Activated CD4-positive, alpha-beta T cell treated with anti-CD3 and anti-CD28 coated beads, Interleukin-2, amount 50 U/mL, for 24 hours (primary cell): ENCODE data around the gene DTWD2.
"Not testable (repeated sequence)": the region's sequence is repeated elsewhere in the genome, so short reads cannot be mapped to it uniquely, and the experiment has no call there.

ENCODE experiments used
- DNase-seq, 2 donors: peaks; one replicate each; pipeline ENCODE4 v3.0.0-alpha.2; 2020; ENCODE audit warnings: low read depth in 1 of 2, low spot score in 1 of 2

DTWD2 gene

GRCh38 chr5:118998861-118999260 is 10.5 kb upstream of the DTWD2 start:
- not testable (repeated sequence) for DNase-seq

GRCh38 chr5:118996098-118996497 is 7.8 kb upstream of the DTWD2 start:
- DNase-seq: no peak

GRCh38 chr5:118994595-118994994 is 6.2 kb upstream of the DTWD2 start:
- DNase-seq: no peak

GRCh38 chr5:118993118-118993517 is 4.8 kb upstream of the DTWD2 start:
- not testable (repeated sequence) for DNase-seq

GRCh38 chr5:118992055-118992454 is 3.7 kb upstream of the DTWD2 start:
- DNase-seq: not testable (repeated sequence)

GRCh38 chr5:118990582-118990981 is 2.2 kb upstream of the DTWD2 start:
- DNase-seq: no peak

- DNase-seq: no peak
Measured at GRCh38 chr5:118989816-118990215, 1.5 kb upstream of the DTWD2 start.

GRCh38 chr5:118988866-118989180 is 476 bp upstream of the DTWD2 start:
- no peak for DNase-seq

- DNase-seq: no peak
Measured at GRCh38 chr5:118984602-118985001, 3.7 kb downstream of the DTWD2 start.

- no peak for DNase-seq
Measured at GRCh38 chr5:118981783-118982182, 6.6 kb downstream of the DTWD2 start.

GRCh38 chr5:118980438-118980837 is 7.9 kb downstream of the DTWD2 start:
- no peak for DNase-seq

- DNase-seq: no peak
Measured at GRCh38 chr5:118980017-118980416, 8.3 kb downstream of the DTWD2 start.

GRCh38 chr5:118973779-118974445 is 14.4 kb downstream of the DTWD2 start:
- DNase-seq: not testable (repeated sequence)

GRCh38 chr5:118968925-118969375 is 19.4 kb downstream of the DTWD2 start:
- DNase-seq: no peak

- no peak for DNase-seq
Measured at GRCh38 chr5:118968406-118968911, 19.9 kb downstream of the DTWD2 start.

GRCh38 chr5:118967059-118967508 is 21.3 kb downstream of the DTWD2 start:
- no peak for DNase-seq

- no peak for DNase-seq
Measured at GRCh38 chr5:118965890-118966289, 22.5 kb downstream of the DTWD2 start.

GRCh38 chr5:118964970-118965369 is 23.4 kb downstream of the DTWD2 start:
- not testable (repeated sequence) for DNase-seq

GRCh38 chr5:118964388-118964787 is 24.0 kb downstream of the DTWD2 start:
- DNase-seq: not testable (repeated sequence)

GRCh38 chr5:118963169-118963568 is 25.2 kb downstream of the DTWD2 start:
- DNase-seq: no peak

- DNase-seq: no peak
Measured at GRCh38 chr5:118960557-118960956, 27.8 kb downstream of the DTWD2 start.

GRCh38 chr5:118956727-118957126 is 31.6 kb downstream of the DTWD2 start:
- no peak for DNase-seq

GRCh38 chr5:118953652-118954005 is 34.7 kb downstream of the DTWD2 start:
- DNase-seq: no peak
